ENCODE measurements around the gene DNAJC15. TPM values are rescaled to one million over a fixed set of nuclear protein-coding genes. Genes with fewer than 3 reads are reported as not detected.

Gene DNAJC15
- total RNA-seq (2021; ENCODE audit: unreplicated experiment) (20.3 TPM), Bru-seq, nascent RNA (percentile 84 among the genes with signal in this experiment), BruChase-seq, experiment 1, labeled RNA remaining after a 2-hour chase (percentile 72 among the genes with signal in this experiment), BruChase-seq, experiment 2, labeled RNA remaining after a 6-hour chase (percentile 77 among the genes with signal in this experiment)
- polyA plus RNA-seq (2012; ENCODE audit: insufficient read length): 23.9 TPM
- long read RNA-seq, full-length matches to known transcripts: 50 of 58 reads
- long read RNA-seq, partial matches to known transcripts: 5 of 58 reads
- long read RNA-seq, other reads (novel, unspliced or antisense): 3 of 58 reads

DNA sequence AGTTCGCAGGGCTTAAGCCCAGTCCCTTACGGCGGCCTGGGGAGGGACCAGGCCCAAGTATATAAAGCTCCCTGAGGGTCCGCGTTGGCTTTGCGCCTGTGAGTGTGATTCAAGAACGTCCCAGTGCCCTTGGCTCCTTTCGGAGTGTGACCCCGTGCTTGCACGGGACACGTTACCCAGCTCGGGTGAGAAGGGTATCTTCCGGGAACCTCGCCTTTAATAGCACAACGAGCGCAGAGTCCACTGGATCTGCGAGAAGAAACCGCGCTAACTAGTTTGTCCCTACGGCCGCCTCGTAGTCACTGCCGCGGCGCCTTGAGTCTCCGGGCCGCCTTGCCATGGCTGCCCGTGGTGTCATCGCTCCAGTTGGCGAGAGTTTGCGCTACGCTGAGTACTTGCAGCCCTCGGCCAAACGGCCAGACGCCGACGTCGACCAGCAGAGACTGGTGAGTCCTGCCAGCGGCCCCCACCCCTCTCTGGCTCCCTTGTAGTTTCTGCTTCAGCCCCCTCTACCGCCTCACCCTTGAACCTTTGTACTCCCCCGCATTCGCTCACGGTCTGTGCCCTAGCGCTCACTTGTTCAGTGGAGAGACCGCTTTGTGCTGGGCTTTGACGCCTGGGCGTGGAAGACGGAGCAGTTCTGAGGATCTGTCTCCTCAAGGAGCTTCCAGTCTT lies at the start of gene DNAJC15:
DNAJC15 (plus strand) TSS at position 298 of the 675 bp plus-strand sequence; CDS start at position 339, 41 bp downstream.
- in situ Hi-C loops (cut with HindIII; ENCODE audit: low pct_unique_long_range_greater_than_20kb, low sequenced_read_pairs): no loop called here
- Histone ChIP-seq H3K4me3 (ENCODE audit: low read depth in 2 of 2, low read length in 2 of 2) (peak within 1 kb of the TSS; percentile 83 to 91), H3K27ac (ENCODE audit: low read length) (peak within 1 kb of the TSS; percentile 96), H3K27me3 (ENCODE audit: control insufficient read depth, insufficient read depth, low read length) (no peaks in the 10 kb centered on the region), H3K36me3 (ENCODE audit: control insufficient read depth, insufficient read depth, low read length) (no peaks in the 10 kb centered on the region), H3K9me3 (ENCODE audit: control insufficient read depth, insufficient read depth, low read depth, low read length) (no peaks in the 10 kb centered on the region), H3K4me1 (ENCODE audit: control insufficient read depth, insufficient read depth, low read length) (no peaks in the 10 kb centered on the region)
- DNase-seq (ENCODE audit: low read depth, low spot score) (peak; percentile 27), ATAC-seq (peak; percentile 93)
- CTCF ChIA-PET: no interaction called here
- TSS peak; percentile 66 for BruUV-seq (replicated peaks)
- intact Hi-C loops (cut with micrococcal nuclease; ENCODE audit: unreplicated experiment): no loop called here
- POLR2A ChIA-PET: no interaction called here
- TF ChIP-seq SIN3A (IDR thresholded peaks at IDR 0.05; ENCODE audit: borderline replicate concordance, insufficient read depth, low read depth, low read length) (no peak), TCF7L2 (IDR thresholded peaks at IDR 0.05; ENCODE audit: low read depth, low read length) (peak; percentile 78), POLR2AphosphoS5 (IDR thresholded peaks at IDR 0.05; ENCODE audit: low read depth, low read length) (peak; percentile 73; the same call in 1 of the 2 replicates), CTCF (IDR thresholded peaks at IDR 0.05) (no peak)
- TF ChIP-seq, protein P1, sequence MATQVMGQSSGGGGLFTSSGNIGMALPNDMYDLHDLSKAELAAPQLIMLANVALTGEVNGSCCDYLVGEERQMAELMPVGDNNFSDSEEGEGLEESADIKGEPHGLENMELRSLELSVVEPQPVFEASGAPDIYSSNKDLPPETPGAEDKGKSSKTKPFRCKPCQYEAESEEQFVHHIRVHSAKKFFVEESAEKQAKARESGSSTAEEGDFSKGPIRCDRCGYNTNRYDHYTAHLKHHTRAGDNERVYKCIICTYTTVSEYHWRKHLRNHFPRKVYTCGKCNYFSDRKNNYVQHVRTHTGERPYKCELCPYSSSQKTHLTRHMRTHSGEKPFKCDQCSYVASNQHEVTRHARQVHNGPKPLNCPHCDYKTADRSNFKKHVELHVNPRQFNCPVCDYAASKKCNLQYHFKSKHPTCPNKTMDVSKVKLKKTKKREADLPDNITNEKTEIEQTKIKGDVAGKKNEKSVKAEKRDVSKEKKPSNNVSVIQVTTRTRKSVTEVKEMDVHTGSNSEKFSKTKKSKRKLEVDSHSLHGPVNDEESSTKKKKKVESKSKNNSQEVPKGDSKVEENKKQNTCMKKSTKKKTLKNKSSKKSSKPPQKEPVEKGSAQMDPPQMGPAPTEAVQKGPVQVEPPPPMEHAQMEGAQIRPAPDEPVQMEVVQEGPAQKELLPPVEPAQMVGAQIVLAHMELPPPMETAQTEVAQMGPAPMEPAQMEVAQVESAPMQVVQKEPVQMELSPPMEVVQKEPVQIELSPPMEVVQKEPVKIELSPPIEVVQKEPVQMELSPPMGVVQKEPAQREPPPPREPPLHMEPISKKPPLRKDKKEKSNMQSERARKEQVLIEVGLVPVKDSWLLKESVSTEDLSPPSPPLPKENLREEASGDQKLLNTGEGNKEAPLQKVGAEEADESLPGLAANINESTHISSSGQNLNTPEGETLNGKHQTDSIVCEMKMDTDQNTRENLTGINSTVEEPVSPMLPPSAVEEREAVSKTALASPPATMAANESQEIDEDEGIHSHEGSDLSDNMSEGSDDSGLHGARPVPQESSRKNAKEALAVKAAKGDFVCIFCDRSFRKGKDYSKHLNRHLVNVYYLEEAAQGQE (IDR thresholded peaks at IDR 0.05; ENCODE audit: insufficient read depth in 1 of 2, low read depth in 2 of 2, low read length in 1 of 2): no peak

GRCh38 chr13:42976066-42976465 lies 47.3 kb upstream of the DNAJC15 start:
- H3K27ac ChIP-seq (ENCODE audit: low read length): no peak overlapping the region
- intact Hi-C loops (cut with micrococcal nuclease; ENCODE audit: unreplicated experiment) (no loop called here), in situ Hi-C loops (cut with HindIII; ENCODE audit: low pct_unique_long_range_greater_than_20kb, low sequenced_read_pairs) (no loop called here)
- TF ChIP-seq, protein P1 (IDR thresholded peaks at IDR 0.05; ENCODE audit: insufficient read depth in 1 of 2, low read depth in 2 of 2, low read length in 1 of 2): no peak
- TF ChIP-seq TCF7L2 (IDR thresholded peaks at IDR 0.05; ENCODE audit: low read depth, low read length) (no peak), POLR2AphosphoS5 (IDR thresholded peaks at IDR 0.05; ENCODE audit: low read depth, low read length) (no peak), SIN3A (IDR thresholded peaks at IDR 0.05; ENCODE audit: borderline replicate concordance, insufficient read depth, low read depth, low read length) (no peak), CTCF (IDR thresholded peaks at IDR 0.05) (no peak)
- POLR2A ChIA-PET: no interaction called here
- no peaks in the 10 kb centered on the region for H3K9me3 ChIP-seq (ENCODE audit: control insufficient read depth, insufficient read depth, low read depth, low read length)
- no peaks in the 10 kb centered on the region for H3K4me1 ChIP-seq (ENCODE audit: control insufficient read depth, insufficient read depth, low read length)
- no peak overlapping the region for H3K4me3 ChIP-seq (ENCODE audit: low read depth in 2 of 2, low read length in 2 of 2)
- CTCF ChIA-PET: no interaction called here
- H3K27me3 ChIP-seq (ENCODE audit: control insufficient read depth, insufficient read depth, low read length): no peaks in the 10 kb centered on the region
- DNase-seq (ENCODE audit: low read depth, low spot score): no peak
- no peak for ATAC-seq
- no peaks in the 10 kb centered on the region for H3K36me3 ChIP-seq (ENCODE audit: control insufficient read depth, insufficient read depth, low read length)
- BruUV-seq (replicated peaks): no TSS peak

Data from Panc1 (cell line).